ENCODE results near the gene NHSL1.

DNA sequence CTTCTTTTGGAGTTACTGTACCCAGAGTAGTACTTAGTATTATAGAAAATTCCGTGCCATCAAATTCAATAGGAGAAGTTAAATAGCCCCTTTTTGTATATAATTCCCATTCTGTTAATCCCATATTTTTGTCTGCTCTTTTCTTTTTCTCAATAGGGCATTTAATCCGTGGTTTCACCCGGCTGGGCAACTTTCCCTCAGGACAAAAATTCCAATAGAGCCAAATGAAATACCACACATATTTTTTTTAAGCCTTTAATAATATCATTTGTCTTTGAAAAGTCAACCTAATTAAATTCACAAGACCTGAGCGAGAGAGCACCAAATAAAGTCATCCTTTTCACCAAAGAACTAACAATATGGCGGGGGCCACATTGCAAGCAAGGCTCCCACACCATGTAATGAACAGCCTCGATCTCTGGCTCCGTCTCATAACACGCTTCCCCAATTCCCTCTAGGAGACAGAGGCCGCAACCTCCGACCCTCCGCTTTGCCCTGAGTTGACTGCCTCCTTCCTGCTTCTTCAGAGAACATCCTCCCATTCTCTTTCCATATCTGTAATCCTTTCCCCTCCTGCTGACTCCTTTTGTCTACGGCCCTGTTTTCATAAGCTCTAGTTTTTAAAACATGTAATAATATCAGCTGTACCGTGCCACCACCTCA, 13.6 kb downstream of the NHSL1 start:
- TF ChIP-seq, protein P1, sequence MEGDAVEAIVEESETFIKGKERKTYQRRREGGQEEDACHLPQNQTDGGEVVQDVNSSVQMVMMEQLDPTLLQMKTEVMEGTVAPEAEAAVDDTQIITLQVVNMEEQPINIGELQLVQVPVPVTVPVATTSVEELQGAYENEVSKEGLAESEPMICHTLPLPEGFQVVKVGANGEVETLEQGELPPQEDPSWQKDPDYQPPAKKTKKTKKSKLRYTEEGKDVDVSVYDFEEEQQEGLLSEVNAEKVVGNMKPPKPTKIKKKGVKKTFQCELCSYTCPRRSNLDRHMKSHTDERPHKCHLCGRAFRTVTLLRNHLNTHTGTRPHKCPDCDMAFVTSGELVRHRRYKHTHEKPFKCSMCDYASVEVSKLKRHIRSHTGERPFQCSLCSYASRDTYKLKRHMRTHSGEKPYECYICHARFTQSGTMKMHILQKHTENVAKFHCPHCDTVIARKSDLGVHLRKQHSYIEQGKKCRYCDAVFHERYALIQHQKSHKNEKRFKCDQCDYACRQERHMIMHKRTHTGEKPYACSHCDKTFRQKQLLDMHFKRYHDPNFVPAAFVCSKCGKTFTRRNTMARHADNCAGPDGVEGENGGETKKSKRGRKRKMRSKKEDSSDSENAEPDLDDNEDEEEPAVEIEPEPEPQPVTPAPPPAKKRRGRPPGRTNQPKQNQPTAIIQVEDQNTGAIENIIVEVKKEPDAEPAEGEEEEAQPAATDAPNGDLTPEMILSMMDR (IDR thresholded peaks at IDR 0.05; ENCODE audit: low read length), result no peak
- no peak for TF ChIP-seq EZH2 (optimal IDR thresholded peaks at IDR 0.05; ENCODE audit: low read depth, low read length)

Measured in MM.1S (cell line).